Retinal pigment epithelial cell (primary cell): ENCODE measurements around the gene KRT5.

Experiments used
- DNase-seq: peaks from one replicate; pipeline ENCODE4 v3.0.0-alpha.2; 2010; ENCODE audit warnings: low read depth
- H3K4me3 ChIP-seq: 2 replicates; pipeline ENCODE4 v1.5.1; 2011; ENCODE audit warnings: mild to moderate bottlenecking, low read length, control low read depth, moderate library complexity
- CTCF ChIP-seq: conservative IDR thresholded peaks from 2 replicates; pipeline ENCODE4 v1.5.1; 2011; ENCODE audit warnings: low read depth, low read length, control low read depth, inconsistent platforms

The KRT5 gene

GRCh38 chr12:52557476-52557875, 37.3 kb upstream of the KRT5 start:
- DNase-seq = no peak
- no peak for TF ChIP-seq CTCF
- no peak overlapping the region for H3K4me3 ChIP-seq

- no peak for TF ChIP-seq CTCF
- H3K4me3 ChIP-seq = no peak overlapping the region
- DNase-seq = no peak
Measured at GRCh38 chr12:52555577-52555976, 35.4 kb upstream of the KRT5 start.

DNA sequence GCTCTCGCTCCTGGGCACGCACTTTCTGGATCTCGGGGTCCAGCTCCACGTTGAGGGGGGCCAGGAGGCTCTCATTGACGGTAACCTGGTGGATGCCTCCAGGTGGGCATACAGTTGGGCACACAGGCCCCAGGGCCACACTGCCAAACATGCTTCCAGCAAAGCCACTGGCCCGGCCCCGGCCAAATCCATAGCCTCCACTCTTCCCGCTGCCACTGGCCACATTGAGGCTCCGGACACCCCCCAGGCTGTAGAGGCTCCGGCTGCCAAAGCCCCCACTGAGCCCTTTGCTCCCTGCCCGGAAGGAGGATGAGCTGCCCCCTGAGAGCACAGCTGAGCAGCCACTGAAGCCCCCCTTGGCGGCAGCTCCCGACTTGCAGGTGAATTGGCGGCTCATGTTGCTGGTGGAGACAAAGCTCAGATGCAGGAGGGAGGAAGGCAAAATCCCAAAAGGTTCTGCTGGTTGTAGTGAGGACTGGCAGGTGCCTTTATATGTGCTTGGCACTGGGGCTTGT, 32.5 kb upstream of the KRT5 start, which contains the start of gene KRT71:
TSS of gene KRT71 (minus strand) at position 465 of the 515 bp plus-strand sequence. CDS start at position 397, 68 bp downstream.
- H3K4me3 ChIP-seq = no peak within 1 kb of the TSS
- no peak for DNase-seq
- TF ChIP-seq CTCF = no peak

DNA sequence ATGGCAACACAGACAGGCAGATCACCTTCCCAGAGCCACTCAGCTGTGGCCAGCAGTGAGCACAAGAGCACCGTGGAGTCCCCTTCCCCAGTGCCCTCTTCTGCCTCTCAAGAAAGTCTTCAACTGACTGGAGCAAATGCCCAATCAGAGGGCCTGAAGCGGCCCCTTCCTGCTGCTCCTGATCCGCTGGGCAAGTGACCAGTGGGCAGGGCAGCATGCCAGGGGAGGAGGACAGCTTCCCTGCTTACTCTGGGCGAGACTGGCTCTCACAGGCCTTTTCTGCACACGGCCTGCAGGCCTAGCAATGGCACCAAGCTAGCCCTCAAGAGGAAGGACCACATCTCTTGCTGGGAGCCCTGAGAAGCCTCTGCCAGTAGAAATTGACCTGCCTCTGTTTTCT, 31.9 kb upstream of the KRT5 start:
- no peak for DNase-seq
- no peak overlapping the region for H3K4me3 ChIP-seq
- no peak for TF ChIP-seq CTCF

DNA sequence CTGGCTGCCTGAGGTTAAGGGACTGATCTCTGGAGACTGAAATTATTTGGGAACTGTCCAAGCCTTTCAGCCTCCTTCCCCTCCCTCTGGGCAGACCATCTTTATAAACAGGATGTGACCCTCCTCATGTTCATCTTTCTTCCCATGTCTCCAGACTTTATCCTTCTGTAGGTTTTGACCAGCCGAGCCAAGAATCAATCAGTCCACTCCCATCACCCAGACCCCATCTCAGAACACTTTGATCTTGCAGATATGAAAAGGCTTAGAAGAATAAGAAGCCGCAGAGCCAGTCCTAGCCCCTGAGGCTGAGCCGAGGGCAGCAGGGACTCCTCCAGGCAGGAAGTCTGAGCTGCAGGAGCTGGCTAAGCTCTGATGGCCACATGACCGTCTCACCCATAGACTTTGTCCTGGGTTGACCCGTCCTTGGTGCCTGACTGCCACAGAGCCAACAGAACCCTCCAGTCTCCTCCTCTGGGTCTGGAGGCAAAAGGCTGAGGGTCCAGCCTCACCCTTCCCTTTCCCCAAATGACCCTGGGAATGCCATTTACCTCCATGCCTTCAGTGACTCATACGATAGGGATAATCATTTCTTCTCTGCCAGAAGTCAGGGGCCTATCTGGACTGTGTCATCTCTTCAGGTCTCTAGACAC, 31.1 kb upstream of the KRT5 start:
- DNase-seq = no peak
- TF ChIP-seq CTCF = no peak
- no peak overlapping the region for H3K4me3 ChIP-seq

DNA sequence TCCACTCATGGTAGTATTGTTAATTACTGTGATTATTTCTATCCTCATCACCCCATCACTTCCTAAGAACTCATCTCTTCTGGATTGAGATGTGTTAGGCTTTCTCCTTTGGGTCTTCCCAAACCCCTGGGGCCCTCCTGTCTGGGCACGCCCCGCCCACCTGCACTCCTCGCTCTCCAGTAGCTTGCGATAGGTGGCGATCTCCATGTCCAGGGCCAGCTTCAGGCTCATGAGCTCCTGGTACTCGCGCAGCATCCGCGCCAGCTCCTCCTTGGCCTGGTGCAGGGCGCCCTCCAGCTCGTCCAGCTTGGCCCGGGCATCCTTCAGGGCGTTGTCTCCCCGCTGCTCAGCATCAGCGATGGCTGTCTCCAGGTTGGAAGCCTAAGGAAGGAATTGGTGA, 25.9 kb upstream of the KRT5 start:
- TF ChIP-seq CTCF = no peak
- DNase-seq = no peak
- H3K4me3 ChIP-seq = no peak overlapping the region
